ENCODE measurements around the gene MEGF11.

GRCh38 chr15:66001717-66002426, 251.7 kb downstream of the MEGF11 start:
- TF ChIP-seq POLR2AphosphoS5 (IDR thresholded peaks at IDR 0.05) = no peak
- TF ChIP-seq CTCF (IDR thresholded peaks at IDR 0.05) = no peak
- no peak for TF ChIP-seq POLR2A (IDR thresholded peaks at IDR 0.05)

Measured in breast epithelium (tissue), 3 donors.